Activated CD8-positive, alpha-beta T cell treated with anti-CD3 and anti-CD28 coated beads for 36 hours (primary cell): ENCODE data around the gene ZNF526. TPM values are rescaled to one million over a fixed set of nuclear protein-coding genes. Genes with fewer than 3 reads are reported as not detected.

Experiments used
- ATAC-seq: fragments of 200-7000 bp; cut with Tn5 transposase; one replicate; pipeline ENCODE4 v1.10.0; 2021; ENCODE audit warnings: mild to moderate bottlenecking, moderate library complexity
- CTCF ChIA-PET: fragments of 350-600 bp; sonication (Branson Sonifier 250); formaldehyde crosslinking; loops from one replicate; lab custom pipeline; 2021; ENCODE audit warnings: antibody characterized with exemption; lab: Charles Lee
- POLR2A ChIA-PET: fragments of 350-600 bp; sonication (Branson Sonifier 250); formaldehyde crosslinking; loops from one replicate; lab custom pipeline; 2021; ENCODE audit warnings: antibody characterized with exemption; lab: Charles Lee
- DNase-seq: peaks from one replicate; pipeline ENCODE4 v3.0.0-alpha.2; 2020
- H3K27ac Mint-ChIP-seq: one replicate; pipeline ENCODE4 v1.8.0; 2021; ENCODE audit warnings: mild to moderate bottlenecking, mixed read lengths
- H3K27me3 Mint-ChIP-seq: one replicate; pipeline ENCODE4 v1.8.0; 2021; ENCODE audit warnings: mixed read lengths
- H3K36me3 Mint-ChIP-seq: one replicate; pipeline ENCODE4 v1.8.0; 2021; ENCODE audit warnings: low read depth, mixed read lengths
- H3K4me1 Mint-ChIP-seq: one replicate; pipeline ENCODE4 v1.8.0; 2021; ENCODE audit warnings: low read depth, mixed read lengths
- H3K4me3 Mint-ChIP-seq: one replicate; pipeline ENCODE4 v1.8.0; 2021; ENCODE audit warnings: mild to moderate bottlenecking, moderate library complexity, mixed read lengths
- H3K9me3 Mint-ChIP-seq: one replicate; pipeline ENCODE4 v1.8.0; 2021; ENCODE audit warnings: mixed read lengths
- intact Hi-C: fragments of 100-400 bp; cut with micrococcal nuclease; formaldehyde crosslinking; loops from one replicate; pipeline ENCODE4 v1.10.0; 2022
- total RNA-seq, 2 experiments: library from RNA; stranded (reverse); gene quantifications; one replicate each; pipeline ENCODE4 v1.2.3, GENCODE V29; 2021
- TF ChIP-seq, protein P1 (sequence below): fragments of 200-600 bp; IDR thresholded peaks from one replicate; pipeline ENCODE4 v1.8.0; 2022; ENCODE audit warnings: antibody characterized with exemption, mild to moderate bottlenecking

The ZNF526 gene
- total RNA-seq, 2 experiments from 2014 or later: 12.0 to 12.3 TPM

DNA sequence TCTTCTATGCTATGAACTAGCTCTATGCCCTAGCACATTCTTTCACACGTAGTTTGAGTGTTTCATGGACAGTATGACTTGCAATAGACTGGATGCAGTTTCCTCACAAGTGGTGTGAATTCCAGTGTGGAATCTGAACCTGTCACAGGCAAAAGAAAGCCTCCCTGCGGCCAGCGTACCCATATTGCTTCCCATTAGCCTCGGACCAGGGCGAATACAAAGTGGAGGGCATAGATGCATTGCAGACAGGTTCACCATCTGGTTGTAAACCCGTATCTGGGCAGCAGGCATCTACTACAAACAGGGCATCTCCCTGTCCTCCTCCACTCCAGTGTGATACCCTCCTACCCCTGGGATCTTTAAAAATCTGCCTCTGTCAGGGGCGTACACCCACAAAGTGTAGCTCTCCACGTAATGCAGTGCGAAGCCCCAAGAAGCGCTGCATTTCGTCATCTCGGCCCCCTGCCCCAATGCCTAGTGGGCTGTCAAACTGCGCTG is 47.6 kb downstream of the ZNF526 start:
- H3K9me3 Mint-ChIP-seq: no peaks in the 10 kb centered on the region
- no peaks in the 10 kb centered on the region for H3K27me3 Mint-ChIP-seq
- H3K27ac Mint-ChIP-seq: no peak overlapping the region
- peaks cover 7% of the 10 kb centered on the region for H3K36me3 Mint-ChIP-seq
- ATAC-seq (no peak), DNase-seq (no peak)
- intact Hi-C loops: loop anchor here (2.0 kb wide), 1 partner anchor 13 kb away; the partner anchor contains the start of gene ERF
- TF ChIP-seq, protein P1, sequence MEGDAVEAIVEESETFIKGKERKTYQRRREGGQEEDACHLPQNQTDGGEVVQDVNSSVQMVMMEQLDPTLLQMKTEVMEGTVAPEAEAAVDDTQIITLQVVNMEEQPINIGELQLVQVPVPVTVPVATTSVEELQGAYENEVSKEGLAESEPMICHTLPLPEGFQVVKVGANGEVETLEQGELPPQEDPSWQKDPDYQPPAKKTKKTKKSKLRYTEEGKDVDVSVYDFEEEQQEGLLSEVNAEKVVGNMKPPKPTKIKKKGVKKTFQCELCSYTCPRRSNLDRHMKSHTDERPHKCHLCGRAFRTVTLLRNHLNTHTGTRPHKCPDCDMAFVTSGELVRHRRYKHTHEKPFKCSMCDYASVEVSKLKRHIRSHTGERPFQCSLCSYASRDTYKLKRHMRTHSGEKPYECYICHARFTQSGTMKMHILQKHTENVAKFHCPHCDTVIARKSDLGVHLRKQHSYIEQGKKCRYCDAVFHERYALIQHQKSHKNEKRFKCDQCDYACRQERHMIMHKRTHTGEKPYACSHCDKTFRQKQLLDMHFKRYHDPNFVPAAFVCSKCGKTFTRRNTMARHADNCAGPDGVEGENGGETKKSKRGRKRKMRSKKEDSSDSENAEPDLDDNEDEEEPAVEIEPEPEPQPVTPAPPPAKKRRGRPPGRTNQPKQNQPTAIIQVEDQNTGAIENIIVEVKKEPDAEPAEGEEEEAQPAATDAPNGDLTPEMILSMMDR: no peak
- H3K4me3 Mint-ChIP-seq: no peak overlapping the region
- peaks cover 26% of the 10 kb centered on the region for H3K4me1 Mint-ChIP-seq
- POLR2A ChIA-PET: interaction anchor here (0.8 to 1.4 kb wide), 6 partner anchors 9 to 34 kb away, joined by 3 to 11 read pairs (median 4); partner anchors contain the start of genes ERF, PAFAH1B3 and PRR19
- CTCF ChIA-PET: interaction anchor here (0.6 to 1.3 kb wide), 4 partner anchors 12 to 185 kb away, joined by 3 to 4 read pairs (median 3); no protein-coding TSS in a partner anchor

DNA sequence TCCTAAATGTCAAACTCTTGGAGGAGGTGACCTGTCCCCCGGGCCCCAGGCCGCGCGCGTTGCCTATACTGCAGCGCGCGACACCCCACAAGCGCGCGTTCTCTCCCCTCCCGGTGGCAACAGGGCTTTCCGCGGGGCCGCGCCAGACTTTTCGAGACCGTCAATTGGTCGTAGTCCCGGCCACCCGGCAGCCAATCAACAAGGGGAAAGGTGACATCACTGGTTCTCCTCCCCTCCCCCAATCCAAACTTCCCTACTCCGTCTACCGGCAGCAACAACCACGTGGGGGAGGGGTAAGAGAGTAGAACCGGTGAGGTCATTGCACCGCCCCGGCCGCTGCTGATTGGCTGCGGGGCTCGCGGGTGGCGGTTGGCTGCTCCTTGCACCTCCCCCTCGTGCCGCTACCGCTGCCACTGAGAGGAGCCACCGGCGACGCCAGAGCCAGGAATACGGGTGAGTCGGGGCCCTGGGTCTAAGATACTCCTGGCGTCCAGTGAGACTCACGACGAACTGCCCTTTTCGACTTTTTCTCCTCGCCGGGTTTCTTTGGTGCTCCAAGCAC is 48.1 kb downstream of the ZNF526 start:
- ATAC-seq: peak; percentile 62
- intact Hi-C loops: loop anchor here (2.0 kb wide), 1 partner anchor 13 kb away; the partner anchor contains the start of gene ERF
- Mint-ChIP-seq H3K4me1 (peaks cover 26% of the 10 kb centered on the region), H3K27ac (no peak overlapping the region), H3K9me3 (no peaks in the 10 kb centered on the region), H3K27me3 (no peaks in the 10 kb centered on the region), H3K36me3 (peaks cover 8% of the 10 kb centered on the region), H3K4me3 (no peak overlapping the region)
- ChIA-PET CTCF (interaction anchor here (0.6 to 1.0 kb wide), 2 partner anchors 136 to 184 kb away, joined by 3 read pairs; no protein-coding TSS in a partner anchor), POLR2A (interaction anchor here (0.8 to 1.4 kb wide), 3 partner anchors 14 to 34 kb away, joined by 3 to 11 read pairs (median 4); partner anchors contain the start of genes PAFAH1B3 and PRR19)
- peak; percentile 100 for DNase-seq
- TF ChIP-seq, protein P1: no peak

DNA sequence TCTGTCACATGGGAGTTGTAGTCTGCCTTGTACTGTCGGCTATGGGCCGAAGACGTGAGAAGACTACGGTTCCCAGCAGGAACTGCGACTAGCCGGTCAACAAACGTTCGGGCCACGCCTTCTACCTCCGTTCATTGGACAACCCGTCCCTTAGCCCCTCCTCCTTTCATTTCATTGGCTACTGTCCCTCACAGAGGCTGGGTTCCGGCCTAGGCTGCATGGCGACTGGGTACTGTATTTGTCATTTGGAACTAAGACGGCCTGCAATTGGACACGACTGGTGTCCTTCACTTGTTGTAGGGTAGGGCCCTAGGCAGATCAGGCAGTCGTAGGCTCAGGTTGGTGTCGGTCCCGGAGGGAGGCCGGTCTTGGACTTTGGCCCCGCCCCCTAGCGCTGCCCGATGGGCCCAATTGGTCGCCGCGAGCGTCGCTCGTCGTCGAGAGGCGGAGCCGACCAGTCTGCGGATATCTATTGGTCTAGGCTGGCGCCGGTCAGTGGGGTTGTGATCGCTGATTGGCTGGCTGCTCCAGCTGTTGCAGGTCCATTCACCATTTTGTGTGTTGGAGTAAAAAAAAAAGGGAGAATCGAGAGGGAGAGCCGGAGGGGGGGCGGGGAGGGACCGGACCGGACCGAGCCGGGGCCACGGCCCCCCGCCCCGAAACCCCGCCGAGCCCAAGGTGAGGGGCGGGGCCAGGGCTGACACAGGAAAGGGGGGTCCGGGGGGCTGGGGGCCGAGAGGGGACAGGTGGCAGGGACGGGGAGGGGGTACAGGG is 48.8 kb downstream of the ZNF526 start, which contains the start of gene CIC:
TSS of gene CIC (plus strand) at position 549 of the 774 bp plus-strand sequence. CDS start 2,532 bp downstream, outside the sequence.
- H3K4me3 Mint-ChIP-seq: no peak within 1 kb of the TSS
- peaks cover 13% of the 10 kb centered on the region for H3K36me3 Mint-ChIP-seq
- DNase-seq (peak; percentile 99), ATAC-seq (peak; percentile 80)
- ChIA-PET POLR2A (interaction anchor here (0.8 to 4.3 kb wide), 5 partner anchors 13 to 27 kb away, joined by 3 to 31 read pairs (median 14); partner anchors contain the start of gene GSK3A), CTCF (interaction anchor here (2.2 kb wide), 1 partner anchor 11 kb away, joined by 36 read pairs; no protein-coding TSS in a partner anchor)
- TF ChIP-seq, protein P1: no peak
- no peaks in the 10 kb centered on the region for H3K27me3 Mint-ChIP-seq
- H3K9me3 Mint-ChIP-seq: no peaks in the 10 kb centered on the region
- peaks cover 26% of the 10 kb centered on the region for H3K4me1 Mint-ChIP-seq
- peak within 1 kb of the TSS; percentile 99 for H3K27ac Mint-ChIP-seq
- intact Hi-C loops: loop anchor here (2.0 kb wide), 1 partner anchor 14 kb away; the partner anchor contains the start of gene ERF

DNA sequence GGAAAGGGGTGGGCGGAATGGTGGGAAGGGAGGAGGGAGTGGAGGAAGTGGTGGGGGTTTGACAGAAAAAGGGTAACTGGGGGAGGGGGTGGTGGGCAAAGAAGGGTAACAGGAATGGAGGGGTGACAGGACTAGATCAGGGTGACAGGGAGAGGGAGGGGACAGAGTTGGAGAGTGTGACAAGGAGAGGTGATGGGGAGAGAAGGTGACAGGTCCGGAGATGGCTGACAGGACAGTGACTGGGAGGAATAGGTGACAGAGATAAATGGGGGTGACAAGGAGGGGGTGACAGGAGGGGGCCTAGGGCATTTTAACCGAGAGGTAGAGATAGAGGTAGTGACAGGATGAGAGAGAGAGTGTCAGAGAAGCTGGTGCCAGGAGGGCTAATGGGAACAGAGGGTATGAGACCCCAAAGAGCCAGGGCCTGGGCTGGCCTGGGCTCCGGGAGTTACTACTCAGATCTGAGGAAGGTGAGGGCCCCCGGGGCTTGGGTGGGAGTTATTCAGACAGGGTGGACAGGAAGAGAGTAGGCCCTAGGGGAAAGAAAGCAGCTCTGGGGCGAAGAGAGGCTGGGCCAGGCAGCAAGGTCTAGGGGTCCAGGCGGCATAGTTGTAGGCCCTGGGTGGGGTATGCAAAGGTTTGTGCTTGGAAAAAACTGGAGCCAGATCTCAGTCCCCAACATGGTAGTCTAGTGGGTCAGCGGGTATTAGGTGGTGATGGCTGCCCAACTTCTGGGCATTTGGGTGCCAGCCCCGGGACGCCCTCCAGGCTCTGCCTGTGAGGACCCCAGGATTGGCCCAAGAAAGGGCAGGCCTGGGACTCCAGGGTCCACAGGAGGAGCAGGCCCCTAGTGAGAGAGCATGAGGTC is 49.6 kb downstream of the ZNF526 start:
- no peak overlapping the region for H3K4me3 Mint-ChIP-seq
- no peaks in the 10 kb centered on the region for H3K9me3 Mint-ChIP-seq
- H3K27ac Mint-ChIP-seq: peak overlapping the region; percentile 99
- H3K27me3 Mint-ChIP-seq: no peaks in the 10 kb centered on the region
- H3K36me3 Mint-ChIP-seq: peaks cover 13% of the 10 kb centered on the region
- CTCF ChIA-PET: interaction anchor here (1.6 to 2.2 kb wide), 2 partner anchors 10 to 26 kb away, joined by 5 to 36 read pairs; no protein-coding TSS in a partner anchor
- intact Hi-C loops: loop anchor here (2.0 kb wide), 1 partner anchor 15 kb away; the partner anchor contains the start of gene ERF
- DNase-seq: no peak
- POLR2A ChIA-PET: interaction anchor here (1.1 to 4.3 kb wide), 7 partner anchors 7 to 27 kb away, joined by 3 to 31 read pairs (median 14); partner anchors contain the start of gene GSK3A
- TF ChIP-seq, protein P1: no peak
- peaks cover 31% of the 10 kb centered on the region for H3K4me1 Mint-ChIP-seq
- ATAC-seq: no peak
